ENCODE data around the gene LAGE3. TPM values are rescaled to one million over a fixed set of nuclear protein-coding genes. Genes with fewer than 3 reads are reported as not detected.

Gene LAGE3
- total RNA-seq, 4 donors from 2014 or later, result 8.0 to 44.4 (median 28.6) TPM

DNA sequence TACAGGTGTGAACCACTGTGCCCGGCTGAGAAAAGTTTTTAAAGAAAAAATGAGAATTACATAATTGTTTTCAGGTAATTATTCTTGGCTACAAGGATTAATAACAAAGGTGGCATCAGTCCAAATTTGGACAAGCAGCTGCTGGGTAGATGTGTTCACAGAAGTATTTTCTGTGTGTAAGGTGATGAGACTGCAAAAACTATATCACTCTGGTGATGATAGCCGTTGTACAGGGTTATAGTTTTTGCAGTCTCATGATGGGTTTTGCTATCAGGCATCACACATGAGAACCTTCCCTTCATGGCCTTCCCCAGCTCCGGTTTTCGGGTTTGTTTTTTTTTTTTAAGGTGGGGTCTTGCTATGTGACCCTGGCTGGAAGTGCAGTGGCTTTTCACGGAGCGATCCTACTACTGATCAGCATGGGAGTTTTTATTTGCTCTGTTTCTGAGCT is 16.4 kb upstream of the LAGE3 start:
- no peaks in the 10 kb centered on the region for H3K36me3 ChIP-seq
- no peak overlapping the region for H3K27ac ChIP-seq
- no peaks in the 10 kb centered on the region for H3K4me1 ChIP-seq
- H3K27me3 ChIP-seq, result no peaks in the 10 kb centered on the region
- WGBS, result 76% methylated on average over 6 of the region's 6 CpGs
- no peak for TF ChIP-seq POLR2A (IDR thresholded peaks at IDR 0.05)
- TF ChIP-seq POLR2AphosphoS5 (IDR thresholded peaks at IDR 0.05), result no peak
- TF ChIP-seq EP300 (IDR thresholded peaks at IDR 0.05), result no peak
- TF ChIP-seq, protein P1, sequence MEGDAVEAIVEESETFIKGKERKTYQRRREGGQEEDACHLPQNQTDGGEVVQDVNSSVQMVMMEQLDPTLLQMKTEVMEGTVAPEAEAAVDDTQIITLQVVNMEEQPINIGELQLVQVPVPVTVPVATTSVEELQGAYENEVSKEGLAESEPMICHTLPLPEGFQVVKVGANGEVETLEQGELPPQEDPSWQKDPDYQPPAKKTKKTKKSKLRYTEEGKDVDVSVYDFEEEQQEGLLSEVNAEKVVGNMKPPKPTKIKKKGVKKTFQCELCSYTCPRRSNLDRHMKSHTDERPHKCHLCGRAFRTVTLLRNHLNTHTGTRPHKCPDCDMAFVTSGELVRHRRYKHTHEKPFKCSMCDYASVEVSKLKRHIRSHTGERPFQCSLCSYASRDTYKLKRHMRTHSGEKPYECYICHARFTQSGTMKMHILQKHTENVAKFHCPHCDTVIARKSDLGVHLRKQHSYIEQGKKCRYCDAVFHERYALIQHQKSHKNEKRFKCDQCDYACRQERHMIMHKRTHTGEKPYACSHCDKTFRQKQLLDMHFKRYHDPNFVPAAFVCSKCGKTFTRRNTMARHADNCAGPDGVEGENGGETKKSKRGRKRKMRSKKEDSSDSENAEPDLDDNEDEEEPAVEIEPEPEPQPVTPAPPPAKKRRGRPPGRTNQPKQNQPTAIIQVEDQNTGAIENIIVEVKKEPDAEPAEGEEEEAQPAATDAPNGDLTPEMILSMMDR (IDR thresholded peaks at IDR 0.05), result no peak
- H3K9me3 ChIP-seq, result no peaks in the 10 kb centered on the region
- no peak for DNase-seq (ENCODE audit: low spot score in 2 of 2)
- H3K4me3 ChIP-seq, result no peak overlapping the region

DNA sequence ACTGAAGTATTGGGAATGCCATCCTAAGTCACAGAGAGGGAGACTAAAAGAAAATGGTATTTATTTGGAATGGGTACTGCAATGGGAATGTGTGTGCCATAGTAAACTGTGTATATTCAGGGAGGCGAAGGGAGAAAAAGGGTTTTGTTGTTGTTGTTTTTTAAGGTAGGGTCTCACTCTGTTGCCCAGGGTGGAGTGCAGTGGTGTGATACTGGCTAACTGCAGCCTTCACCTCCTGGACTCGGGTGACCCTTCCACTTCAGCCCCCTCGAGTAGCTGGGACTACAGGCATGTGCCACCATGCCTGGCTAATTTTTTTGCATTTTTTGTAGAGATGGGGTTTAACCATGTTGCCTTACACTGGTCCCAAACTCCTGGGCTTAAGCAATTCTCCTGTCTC is 15.6 kb upstream of the LAGE3 start:
- H3K4me3 ChIP-seq, result no peak overlapping the region
- TF ChIP-seq POLR2AphosphoS5 (IDR thresholded peaks at IDR 0.05) (no peak), POLR2A (IDR thresholded peaks at IDR 0.05) (no peak), EP300 (IDR thresholded peaks at IDR 0.05) (no peak)
- TF ChIP-seq, protein P1 (IDR thresholded peaks at IDR 0.05), result no peak
- no peaks in the 10 kb centered on the region for H3K9me3 ChIP-seq
- WGBS, result 69% methylated on average over 3 of the region's 3 CpGs
- no peaks in the 10 kb centered on the region for H3K27me3 ChIP-seq
- H3K27ac ChIP-seq, result no peak overlapping the region
- H3K4me1 ChIP-seq, result no peaks in the 10 kb centered on the region
- no peak for DNase-seq (ENCODE audit: low spot score in 2 of 2)
- no peaks in the 10 kb centered on the region for H3K36me3 ChIP-seq

DNA sequence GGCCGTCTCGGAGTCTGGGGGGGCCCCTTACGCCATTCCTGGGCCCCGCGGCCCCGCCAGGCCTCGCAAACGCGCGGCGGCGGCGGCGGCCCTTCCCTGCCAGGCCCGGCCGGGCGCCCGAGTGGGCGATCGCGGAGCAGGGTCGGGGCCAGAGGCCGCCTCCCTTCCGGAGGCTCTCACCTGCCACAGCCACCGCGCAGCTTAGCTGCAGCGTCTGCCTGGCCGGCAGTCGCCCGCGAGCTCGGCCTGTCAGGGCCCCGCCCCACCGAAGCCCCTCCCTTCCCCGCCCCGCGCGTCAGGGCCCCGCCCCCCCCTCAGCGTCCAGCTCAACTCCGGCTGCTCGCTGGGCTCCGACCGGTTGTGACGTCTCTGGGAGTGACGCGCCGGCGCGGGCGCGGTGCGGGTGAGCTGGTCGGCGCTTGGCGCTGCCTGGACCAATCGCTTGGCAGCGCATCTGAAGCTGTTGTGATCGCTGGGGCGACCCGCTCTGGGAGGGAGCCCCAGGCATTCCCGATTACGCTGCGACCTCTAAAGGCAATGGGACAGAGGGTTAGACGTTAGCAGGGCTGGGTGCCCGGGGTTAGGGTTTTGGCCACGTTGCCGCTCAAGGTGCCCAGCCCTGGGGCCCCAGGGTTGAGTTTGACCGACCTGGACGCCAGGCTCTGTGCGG is 11.5 kb upstream of the LAGE3 start, which contains the start of gene SLC10A3:
Gene SLC10A3 (minus strand): TSS at position 216 of the 670 bp plus-strand sequence. CDS start 1,689 bp downstream, outside the sequence.
- 38% methylated on average over 9 of the region's 71 CpGs for WGBS
- no peaks in the 10 kb centered on the region for H3K9me3 ChIP-seq
- TF ChIP-seq, protein P1 (IDR thresholded peaks at IDR 0.05), result no peak
- TF ChIP-seq POLR2A (IDR thresholded peaks at IDR 0.05) (peak in 1 of 2 donors; percentile 7), POLR2AphosphoS5 (IDR thresholded peaks at IDR 0.05) (peak in 1 of 3 donors; percentile 40)
- no peaks in the 10 kb centered on the region for H3K27me3 ChIP-seq
- peak within 1 kb of the TSS; percentile 94 for H3K27ac ChIP-seq
- peak within 1 kb of the TSS; percentile 71 for H3K4me3 ChIP-seq
- no peaks in the 10 kb centered on the region for H3K36me3 ChIP-seq
- H3K4me1 ChIP-seq, result peaks cover 22% of the 10 kb centered on the region
- peak; percentile 92 to 94 for DNase-seq (ENCODE audit: low spot score in 2 of 2)

DNA sequence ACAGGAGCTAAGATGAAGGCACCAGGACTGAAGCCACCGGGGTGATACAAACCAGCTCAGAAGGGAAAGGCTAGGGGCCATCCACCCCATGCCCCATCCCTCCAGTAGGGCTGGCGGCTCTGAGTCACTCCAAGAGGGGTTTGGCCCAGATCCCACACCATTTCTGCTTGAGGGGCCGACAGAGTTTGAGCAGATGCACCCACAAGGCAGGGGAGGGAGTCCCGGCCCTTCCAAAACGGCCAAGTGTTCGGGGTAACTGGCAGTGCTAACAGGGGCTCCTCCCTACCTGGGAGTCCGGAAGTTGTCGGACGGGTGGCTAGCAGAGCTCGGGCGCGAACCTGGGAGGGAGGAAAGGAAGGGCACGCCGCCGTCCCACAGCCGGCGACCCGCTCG is 10.9 kb upstream of the LAGE3 start:
- Histone ChIP-seq H3K4me3 (peak overlapping the region; percentile 71), H3K27ac (peak overlapping the region; percentile 94), H3K27me3 (no peaks in the 10 kb centered on the region), H3K9me3 (no peaks in the 10 kb centered on the region), H3K4me1 (peaks cover 27% of the 10 kb centered on the region), H3K36me3 (no peaks in the 10 kb centered on the region)
- no peak for TF ChIP-seq POLR2AphosphoS5 (IDR thresholded peaks at IDR 0.05)
- TF ChIP-seq POLR2A (IDR thresholded peaks at IDR 0.05), result no peak
- TF ChIP-seq EP300 (IDR thresholded peaks at IDR 0.05), result no peak
- TF ChIP-seq, protein P1 (IDR thresholded peaks at IDR 0.05), result no peak
- 31% methylated on average over 4 of the region's 19 CpGs for WGBS
- DNase-seq (ENCODE audit: low spot score in 2 of 2), result peak in 1 of 2 donors; percentile 80

DNA sequence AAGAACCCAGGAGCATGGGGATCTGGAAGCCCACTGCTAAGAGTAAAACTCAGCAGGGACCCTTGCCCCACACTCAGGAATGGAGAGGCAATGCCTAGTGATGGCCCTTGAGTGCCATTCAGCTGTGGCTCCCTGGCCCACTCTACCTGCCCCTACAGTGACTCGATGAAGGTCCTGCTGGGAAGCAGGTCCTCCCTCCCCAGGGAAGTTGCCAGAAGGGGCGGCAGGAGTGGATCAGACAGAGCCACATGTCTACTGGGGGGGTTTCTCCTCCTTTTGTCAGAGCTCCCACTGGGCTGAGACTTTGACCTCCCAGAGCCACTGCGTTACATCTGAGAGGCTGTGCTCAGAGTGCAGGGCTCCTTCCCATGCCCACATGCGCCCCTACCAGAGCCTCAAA is 10.1 kb upstream of the LAGE3 start:
- Histone ChIP-seq H3K9me3 (no peaks in the 10 kb centered on the region), H3K27ac (no peak overlapping the region), H3K27me3 (no peaks in the 10 kb centered on the region), H3K4me1 (peaks cover 32% of the 10 kb centered on the region), H3K36me3 (no peaks in the 10 kb centered on the region), H3K4me3 (peak overlapping the region; percentile 71)
- WGBS, result 77% methylated on average over 3 of the region's 4 CpGs
- DNase-seq (ENCODE audit: low spot score in 2 of 2), result no peak
- TF ChIP-seq EP300 (IDR thresholded peaks at IDR 0.05), result no peak
- TF ChIP-seq POLR2A (IDR thresholded peaks at IDR 0.05), result no peak
- TF ChIP-seq, protein P1 (IDR thresholded peaks at IDR 0.05), result no peak
- TF ChIP-seq POLR2AphosphoS5 (IDR thresholded peaks at IDR 0.05), result no peak

Data from suprapubic skin (tissue), 4 donors.